ENCODE measurements around the gene MAGEA1.
"Not testable (repeated sequence)": the region's sequence is repeated elsewhere in the genome, so short reads cannot be mapped to it uniquely, and the experiment has no call there.

Gene MAGEA1

DNA sequence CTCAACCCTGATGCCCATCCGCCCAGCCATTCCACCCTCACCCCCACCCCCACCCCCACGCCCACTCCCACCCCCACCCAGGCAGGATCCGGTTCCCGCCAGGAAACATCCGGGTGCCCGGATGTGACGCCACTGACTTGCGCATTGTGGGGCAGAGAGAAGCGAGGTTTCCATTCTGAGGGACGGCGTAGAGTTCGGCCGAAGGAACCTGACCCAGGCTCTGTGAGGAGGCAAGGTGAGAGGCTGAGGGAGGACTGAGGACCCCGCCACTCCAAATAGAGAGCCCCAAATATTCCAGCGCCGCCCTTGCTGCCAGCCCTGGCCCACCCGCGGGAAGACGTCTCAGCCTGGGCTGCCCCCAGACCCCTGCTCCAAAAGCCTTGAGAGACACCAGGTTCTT is at the start of gene MAGEA1:
TSS of gene MAGEA1 (plus strand) at position 154 of the 400 bp plus-strand sequence. CDS start 3,106 bp downstream, outside the sequence.
- DNase-seq (ENCODE audit: low read depth): no peak

DNA sequence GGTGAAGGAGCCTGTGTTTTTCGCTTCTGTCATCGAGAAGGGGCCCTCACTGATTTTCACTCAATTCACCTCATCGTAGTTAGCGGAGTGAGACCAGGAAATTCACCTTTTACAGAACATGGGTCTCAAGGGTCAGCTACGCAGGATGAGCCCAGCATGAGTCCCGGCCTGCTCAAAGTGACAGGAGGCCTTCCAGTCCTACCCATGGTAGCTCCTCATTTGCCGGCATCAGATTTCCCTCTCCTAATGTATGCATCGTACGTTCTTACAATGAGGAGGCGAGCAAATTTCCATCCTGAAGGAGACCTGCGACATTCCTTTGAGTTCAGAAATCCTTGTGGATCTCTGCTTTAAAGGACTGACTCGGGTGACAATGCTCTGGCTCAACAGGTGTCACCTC is 46.2 kb upstream of the MAGEA1 start:
- DNase-seq (ENCODE audit: low read depth): not testable (repeated sequence)

GRCh38 chrX:153139074-153139473 is 40.0 kb upstream of the MAGEA1 start:
- DNase-seq (ENCODE audit: low read depth): not testable (repeated sequence)

- DNase-seq (ENCODE audit: low read depth): not testable (repeated sequence)
These were observed 32.8 kb upstream of the MAGEA1 start for GRCh38 chrX:153146288-153146687.

GRCh38 chrX:153153516-153153915 is 25.6 kb upstream of the MAGEA1 start:
- no peak for DNase-seq (ENCODE audit: low read depth)

- no peak for DNase-seq (ENCODE audit: low read depth)
These were observed 21.6 kb upstream of the MAGEA1 start for GRCh38 chrX:153157450-153157849.

- DNase-seq (ENCODE audit: low read depth): no peak
These were observed 20.8 kb upstream of the MAGEA1 start for GRCh38 chrX:153158319-153158718.

- no peak for DNase-seq (ENCODE audit: low read depth)
These were observed 17.1 kb upstream of the MAGEA1 start for GRCh38 chrX:153161952-153162351.

DNA sequence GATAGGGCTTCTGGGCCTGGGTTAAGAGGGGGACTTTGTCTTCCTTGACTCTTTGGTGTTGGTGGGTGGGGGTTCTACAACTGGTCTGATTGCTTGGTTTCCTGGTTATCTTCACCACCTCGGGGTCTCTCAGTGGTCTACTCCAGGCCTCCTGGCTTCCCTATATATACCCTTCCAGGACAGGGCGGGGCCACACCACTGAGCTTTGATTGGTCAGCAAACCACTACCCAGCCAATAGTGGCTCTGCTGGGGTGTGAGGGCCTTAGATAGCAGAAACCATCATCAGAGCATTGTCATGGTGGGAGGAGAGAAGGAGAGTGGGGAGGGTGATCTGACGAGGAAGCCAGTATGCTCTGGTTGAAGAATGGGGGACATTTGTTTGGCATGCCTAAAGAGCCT is 14.4 kb upstream of the MAGEA1 start:
- no peak for DNase-seq (ENCODE audit: low read depth)

- not testable (repeated sequence) for DNase-seq (ENCODE audit: low read depth)
These were observed 10.7 kb upstream of the MAGEA1 start for GRCh38 chrX:153168423-153168822.

GRCh38 chrX:153181822-153182221 is 2.7 kb downstream of the MAGEA1 start:
- DNase-seq (ENCODE audit: low read depth): no peak

- DNase-seq (ENCODE audit: low read depth): no peak
These were observed 5.7 kb downstream of the MAGEA1 start for GRCh38 chrX:153184787-153185186.

- DNase-seq (ENCODE audit: low read depth): no peak
These were observed 11.3 kb downstream of the MAGEA1 start for GRCh38 chrX:153190381-153190780.

DNA sequence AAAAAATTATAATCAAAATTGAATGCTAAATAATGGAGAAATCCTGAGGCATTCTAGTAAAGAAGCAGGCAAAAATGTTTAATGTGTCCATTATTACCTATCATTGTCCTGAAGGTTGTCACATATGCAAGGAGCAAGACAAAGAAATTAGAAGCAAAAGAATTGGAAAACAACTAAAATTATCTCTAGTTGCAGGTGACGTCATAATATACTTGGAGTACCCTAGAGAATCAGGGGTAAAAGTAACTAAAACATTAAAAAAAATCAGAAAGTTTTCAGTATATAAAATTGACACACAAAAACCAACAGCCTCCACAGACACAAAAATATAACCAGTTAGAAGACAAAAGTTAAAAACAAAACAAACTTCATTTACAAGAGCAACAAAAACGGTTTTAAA is 21.4 kb downstream of the MAGEA1 start:
- DNase-seq (ENCODE audit: low read depth): no peak

GRCh38 chrX:153206425-153207046 is 27.5 kb downstream of the MAGEA1 start:
- DNase-seq (ENCODE audit: low read depth): no peak

GRCh38 chrX:153209347-153209746 is 30.3 kb downstream of the MAGEA1 start:
- DNase-seq (ENCODE audit: low read depth): no peak

- DNase-seq (ENCODE audit: low read depth): no peak
These were observed 35.9 kb downstream of the MAGEA1 start for GRCh38 chrX:153214934-153215333.

DNA sequence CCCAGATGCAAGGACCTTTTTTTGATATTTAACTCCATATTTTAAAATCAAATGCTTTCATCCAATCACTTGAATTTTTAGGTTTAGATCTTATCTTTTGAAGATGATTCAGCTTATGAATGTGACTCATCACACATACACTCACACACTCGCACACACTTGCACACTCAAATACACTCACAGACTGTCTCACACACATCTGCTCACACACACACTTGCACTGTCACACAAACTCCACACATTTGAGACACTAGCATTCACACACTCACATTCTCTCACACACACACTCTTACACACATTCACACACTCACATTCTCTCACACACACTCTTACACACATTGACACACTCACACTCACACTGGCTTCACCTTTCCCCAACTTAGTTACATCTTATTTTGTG is 37.8 kb downstream of the MAGEA1 start:
- no peak for DNase-seq (ENCODE audit: low read depth)

DNA sequence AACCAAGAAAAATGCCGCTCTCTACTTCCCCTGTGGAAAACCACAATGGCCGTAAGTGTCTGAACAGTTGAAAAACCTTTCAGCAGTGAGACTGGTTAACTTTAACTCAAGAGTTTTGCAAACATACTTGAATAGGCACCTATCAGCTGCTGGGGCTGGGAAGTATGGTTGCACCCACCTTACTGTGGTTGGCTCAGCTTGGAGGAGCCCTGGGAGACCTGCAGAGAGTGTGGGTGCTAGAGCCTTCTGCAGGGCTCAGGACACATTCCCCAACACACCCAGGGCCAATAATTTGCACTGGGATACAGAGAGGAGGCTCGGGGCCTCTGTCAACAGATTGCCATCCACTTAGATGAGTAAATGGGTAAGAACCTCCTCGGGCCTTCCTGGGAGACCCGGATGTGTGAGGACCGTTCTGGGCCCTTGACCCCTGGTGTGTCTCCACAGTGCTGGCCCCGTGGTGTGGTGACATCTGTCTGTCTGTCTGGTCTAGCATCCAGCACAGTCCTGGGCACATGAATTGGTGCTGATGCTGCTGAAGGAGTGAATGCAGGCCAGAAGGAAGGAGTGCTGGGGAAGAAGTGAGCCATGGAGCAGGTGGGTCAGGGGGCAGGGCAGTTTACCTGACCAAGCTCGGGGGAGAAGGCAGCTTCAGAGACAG is 46.5 kb downstream of the MAGEA1 start:
- DNase-seq (ENCODE audit: low read depth): no peak

DNA sequence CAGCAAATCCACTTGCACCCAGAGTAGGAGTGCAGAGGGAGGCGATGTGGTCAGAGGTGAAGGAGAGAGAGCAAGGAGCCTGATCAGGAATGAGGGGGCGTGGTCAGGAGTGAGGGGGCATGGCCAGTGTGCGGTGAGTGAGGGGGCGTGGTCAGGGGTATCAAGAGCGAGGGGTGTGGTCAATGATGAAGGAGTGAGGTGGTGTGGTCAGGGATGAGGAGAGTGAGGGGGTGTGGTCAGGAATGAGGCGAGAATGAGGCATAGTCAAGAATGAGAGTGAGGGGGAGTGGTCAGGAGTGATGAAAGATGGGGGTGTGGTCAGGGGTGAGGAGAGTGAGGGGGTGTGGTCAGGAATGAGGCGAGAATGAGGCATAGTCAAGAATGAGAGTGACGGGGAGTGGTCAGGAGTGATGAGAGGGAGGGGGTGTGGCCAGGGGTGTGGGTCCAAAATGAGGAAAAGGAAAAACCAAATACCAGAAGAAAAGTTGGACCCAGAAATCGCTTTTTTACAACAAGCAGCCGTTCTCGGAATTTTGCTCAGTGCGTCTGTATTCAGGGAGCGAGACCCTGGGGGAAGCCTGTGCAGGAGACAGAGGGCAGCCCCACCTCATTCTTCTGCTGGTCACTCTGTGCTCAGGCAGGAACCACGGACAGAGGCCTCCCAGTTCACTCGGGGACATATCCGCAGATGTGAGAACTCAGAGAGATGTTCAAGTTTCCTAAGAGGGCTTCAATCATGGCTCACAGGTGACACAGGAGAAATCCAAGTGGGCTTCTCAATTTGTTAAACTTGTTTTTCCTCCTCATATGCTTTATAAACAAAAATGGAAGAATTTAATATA is 47.5 kb downstream of the MAGEA1 start:
- DNase-seq (ENCODE audit: low read depth): no peak
